Erythroblast (primary cell): ENCODE measurements around the gene USP5.

Experiments used
- GATA1 ChIP-seq: IDR thresholded peaks from 2 replicates; pipeline ENCODE4 v1.6.1; 2011; ENCODE audit warnings: low read depth, mild to moderate bottlenecking, control low read depth, low read length, moderate library complexity
- POLR2A ChIP-seq: IDR thresholded peaks from 2 replicates; pipeline ENCODE4 v1.6.1; 2011; ENCODE audit warnings: mild to moderate bottlenecking, low read length

GRCh38 chr12:6869049-6870021, 17.4 kb downstream of the USP5 start:
- TF ChIP-seq POLR2A, result peak; percentile 38
- TF ChIP-seq GATA1, result no peak
